DMS153 (cell line): ENCODE results near the gene ECEL1.
"Not testable (repeated sequence)": the region's sequence is repeated elsewhere in the genome, so short reads cannot be mapped to it uniquely, and the experiment has no call there.

Experiments
- DNase-seq: peaks from one replicate; lab custom pipeline; 2025; lab: John Stamatoyannopoulos, UW

Gene ECEL1

GRCh38 chr2:232441147-232441651, 46.4 kb downstream of the ECEL1 start:
- no peak for DNase-seq

GRCh38 chr2:232440220-232441018, 47.2 kb downstream of the ECEL1 start:
- not testable (repeated sequence) for DNase-seq

DNA sequence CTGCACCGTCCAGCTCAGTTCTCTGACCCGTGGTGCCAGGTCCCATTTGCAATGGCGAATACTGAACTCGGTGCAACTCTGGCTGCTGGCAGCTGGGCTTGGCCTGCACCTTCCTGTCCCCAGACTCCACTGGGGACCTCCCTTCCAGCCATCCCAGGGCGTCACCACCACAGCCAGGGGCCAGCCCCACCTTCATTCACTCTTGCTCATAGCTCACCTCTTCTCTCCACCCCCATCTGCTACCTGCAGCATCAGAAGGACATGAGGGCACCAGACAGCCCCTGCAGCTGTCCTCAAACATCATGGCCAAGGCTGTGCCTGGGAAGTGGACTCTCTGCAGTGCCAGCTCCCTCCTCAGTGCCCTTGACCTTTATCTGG, 47.9 kb downstream of the ECEL1 start:
- no peak for DNase-seq

GRCh38 chr2:232438951-232439757, 48.5 kb downstream of the ECEL1 start:
- no peak for DNase-seq

DNA sequence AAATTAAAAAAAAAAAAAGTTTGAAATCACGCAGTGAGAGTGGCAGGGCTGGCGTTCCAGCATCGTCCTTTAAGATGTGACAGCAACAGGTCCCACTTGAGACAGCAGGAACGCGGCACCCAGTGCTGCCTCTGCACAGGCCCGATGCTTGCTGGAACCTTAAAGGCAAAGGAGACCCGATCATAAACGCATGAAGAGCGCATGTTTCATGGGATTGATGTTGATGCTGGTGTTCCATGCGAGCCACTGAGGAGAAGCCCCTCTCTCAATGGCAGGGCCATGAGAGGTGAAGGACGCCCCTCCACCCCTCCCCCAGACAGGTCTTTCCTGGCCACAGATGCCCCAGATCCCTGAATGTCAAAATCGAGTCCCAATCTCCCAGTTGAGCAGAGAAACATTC, 49.5 kb downstream of the ECEL1 start:
- DNase-seq, result no peak

- DNase-seq, result no peak
Observed at GRCh38 chr2:232437195-232437571, 50.5 kb downstream of the ECEL1 start.

- DNase-seq, result no peak
Observed at GRCh38 chr2:232436381-232437194, 51.0 kb downstream of the ECEL1 start.

DNA sequence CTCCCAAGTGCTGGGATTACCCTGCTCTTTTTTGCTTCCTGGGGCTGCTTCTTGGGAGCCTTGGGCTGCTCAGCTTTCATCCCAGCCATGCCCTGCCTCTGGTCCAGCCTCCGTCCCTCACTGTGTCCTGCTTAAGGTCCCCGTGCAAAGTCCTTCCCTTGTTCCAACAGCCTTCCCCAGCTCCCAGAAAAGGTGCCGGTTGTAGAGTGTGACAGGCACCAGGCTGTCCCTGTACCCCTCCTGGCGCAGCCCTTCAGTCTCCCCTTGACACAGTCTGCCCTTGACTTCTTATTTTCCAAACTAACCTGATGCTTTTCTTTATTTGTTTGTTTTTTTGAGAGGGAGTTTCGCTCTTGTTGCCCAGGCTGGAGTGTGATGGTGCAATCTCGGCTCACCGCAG, 51.8 kb downstream of the ECEL1 start:
- DNase-seq, result no peak

DNA sequence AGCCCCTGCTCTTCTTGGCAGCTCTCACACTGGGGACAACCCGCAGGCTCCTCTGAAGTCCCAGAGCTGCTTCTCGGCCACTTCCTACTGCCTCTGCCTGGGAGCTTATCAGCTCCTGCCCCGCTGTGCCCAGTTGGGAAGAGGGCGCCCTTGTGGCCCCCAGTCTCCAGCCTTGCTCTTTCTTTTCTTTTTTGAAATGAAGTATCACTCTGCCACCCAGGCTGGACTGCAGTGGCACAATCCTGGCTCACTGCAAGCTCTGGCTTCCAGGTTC, 52.3 kb downstream of the ECEL1 start:
- DNase-seq, result no peak

GRCh38 chr2:232434563-232435374, 52.9 kb downstream of the ECEL1 start:
- DNase-seq, result no peak

DNA sequence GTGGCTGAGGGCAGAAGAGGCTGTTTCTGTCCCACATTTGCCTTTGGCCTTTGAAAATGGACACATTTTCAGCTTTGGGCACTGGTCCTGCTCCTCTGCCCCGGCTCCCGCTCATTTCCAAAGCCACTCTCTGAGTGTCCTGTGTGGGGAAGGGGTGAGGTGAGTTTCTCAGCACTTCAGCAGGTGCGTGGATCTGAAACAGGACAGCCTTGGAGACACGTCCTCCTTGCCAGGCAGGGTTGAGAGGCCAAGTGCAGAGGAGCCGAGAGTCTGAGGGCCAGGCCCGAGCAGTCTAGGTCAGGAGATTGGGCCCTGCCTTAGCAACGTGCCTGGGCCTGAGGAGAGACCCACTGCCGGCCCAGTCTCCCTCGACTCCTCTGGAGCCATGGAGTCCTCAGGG, 53.5 kb downstream of the ECEL1 start:
- no peak for DNase-seq

- not testable (repeated sequence) for DNase-seq
Observed at GRCh38 chr2:232433622-232434021, 54.0 kb downstream of the ECEL1 start.

GRCh38 chr2:232432598-232433184, 54.9 kb downstream of the ECEL1 start:
- peak; percentile 8 for DNase-seq

DNA sequence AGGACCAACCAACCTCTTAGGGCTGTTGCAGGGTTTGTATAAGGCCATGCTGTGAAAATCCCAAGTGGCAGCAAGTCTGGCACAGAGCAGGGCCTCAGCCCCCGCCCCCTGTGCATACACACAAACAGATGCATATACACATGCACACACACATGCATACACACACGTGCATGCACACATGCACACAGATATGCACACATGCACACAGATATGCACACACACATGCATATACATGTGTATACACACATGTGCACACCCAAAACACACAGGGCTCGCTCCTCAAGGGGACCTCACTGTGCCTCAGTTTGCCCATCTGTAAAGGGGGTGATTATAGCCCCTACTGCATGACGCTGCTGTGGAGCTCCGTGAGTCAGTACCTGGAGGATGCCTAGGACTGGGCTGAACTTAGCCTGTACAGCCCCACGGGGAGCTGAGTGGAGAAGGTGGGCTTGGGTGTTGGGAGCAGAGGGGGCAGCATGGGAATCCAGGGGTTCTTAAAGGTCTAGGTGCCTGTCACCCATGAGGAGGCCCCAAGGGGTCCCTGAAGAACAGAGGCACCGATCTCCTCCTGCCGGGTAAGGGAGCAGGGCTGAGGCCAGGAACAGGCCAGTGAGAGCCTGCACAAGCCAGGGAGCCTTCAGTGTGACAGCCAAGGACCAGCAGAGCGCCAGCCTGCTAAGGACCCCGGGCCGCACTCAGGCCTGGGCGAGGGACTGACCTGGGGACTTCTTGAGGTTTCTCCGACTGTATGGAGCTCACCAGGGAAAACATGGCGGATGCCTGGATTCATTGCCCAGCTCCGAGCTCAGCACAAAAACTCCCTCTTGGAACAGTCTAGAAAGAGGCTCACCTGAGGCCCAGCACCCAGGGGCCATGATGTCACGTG, 55.7 kb downstream of the ECEL1 start:
- no peak for DNase-seq
